Measurements from ENCODE around the gene METTL3. TPM values are rescaled to one million over a fixed set of nuclear protein-coding genes. Genes with fewer than 3 reads are reported as not detected.
"Not testable (repeated sequence)": the region's sequence is repeated elsewhere in the genome, so short reads cannot be mapped to it uniquely, and the experiment has no call there.

The METTL3 gene
- total RNA-seq, 6 experiments from 2014 or later = 14.7 to 26.7 (median 18.4) TPM

GRCh38 chr14:21556378-21557083, 45.4 kb upstream of the METTL3 start:
- intact Hi-C loops (cut with DNase I) = loop anchor here in 1 of 2 donors (10.0 kb wide), 1 partner anchor 62 kb away; no protein-coding TSS in a partner anchor

GRCh38 chr14:21553266-21553665, 42.1 kb upstream of the METTL3 start:
- peaks cover 0 to 5% (median 0%) of the 10 kb centered on the region in 4 donors for H3K4me1 ChIP-seq
- intact Hi-C loops (cut with DNase I) = loop anchor here in 1 of 2 donors (10.0 kb wide), 1 partner anchor 58 kb away; no protein-coding TSS in a partner anchor
- H3K4me3 ChIP-seq = no peak overlapping the region
- no peak for DNase-seq
- no peak overlapping the region for H3K27ac ChIP-seq
- no peaks in the 10 kb centered on the region for H3K9me3 ChIP-seq
- TF ChIP-seq CTCF (IDR thresholded peaks at IDR 0.05) = no peak
- no peak for TF ChIP-seq POLR2A (IDR thresholded peaks at IDR 0.05)
- H3K36me3 ChIP-seq = no peaks in the 10 kb centered on the region
- ATAC-seq = no peak
- 85% methylated on average over 3 of the region's 3 CpGs for WGBS (ENCODE audit: insufficient coverage, low coverage, low lambda C conversion rate, missing lambda C conversion rate)
- H3K27me3 ChIP-seq = no peaks in the 10 kb centered on the region

More at GRCh38 chr14:21556378-21557083, 45.4 kb upstream of the METTL3 start:
- H3K9me3 ChIP-seq = no peaks in the 10 kb centered on the region
- TF ChIP-seq CTCF (IDR thresholded peaks at IDR 0.05) (no peak), POLR2A (IDR thresholded peaks at IDR 0.05) (no peak)
- 60% methylated on average over 5 of the region's 5 CpGs for WGBS (ENCODE audit: insufficient coverage, low coverage, low lambda C conversion rate, missing lambda C conversion rate)
- no peaks in the 10 kb centered on the region for H3K27me3 ChIP-seq
- no peak overlapping the region for H3K4me3 ChIP-seq
- H3K36me3 ChIP-seq = no peaks in the 10 kb centered on the region
- H3K27ac ChIP-seq = no peak overlapping the region
- ATAC-seq (no peak), DNase-seq (no peak)
- H3K4me1 ChIP-seq = peaks cover 0 to 5% (median 0%) of the 10 kb centered on the region in 4 donors

- H3K4me1 ChIP-seq; H3K4me3 ChIP-seq; H3K27ac ChIP-seq; H3K36me3 ChIP-seq; DNase-seq; H3K9me3 ChIP-seq; H3K27me3 ChIP-seq; intact Hi-C loops (cut with DNase I); ATAC-seq: not testable (repeated sequence)
- WGBS (ENCODE audit: insufficient coverage, low coverage, low lambda C conversion rate, missing lambda C conversion rate) = 87% methylated on average over 6 of the region's 7 CpGs
Measured at GRCh38 chr14:21544588-21544987, 33.4 kb upstream of the METTL3 start.

- no peaks in the 10 kb centered on the region for H3K36me3 ChIP-seq
- no peak overlapping the region for H3K4me3 ChIP-seq
- no peaks in the 10 kb centered on the region for H3K9me3 ChIP-seq
- no peaks in the 10 kb centered on the region for H3K4me1 ChIP-seq
- TF ChIP-seq POLR2A (IDR thresholded peaks at IDR 0.05) (no peak), CTCF (IDR thresholded peaks at IDR 0.05) (no peak)
- no peak overlapping the region for H3K27ac ChIP-seq
- no peaks in the 10 kb centered on the region for H3K27me3 ChIP-seq
- intact Hi-C loops (cut with DNase I) = no loop called here
- 50% methylated on average over 5 of the region's 5 CpGs for WGBS (ENCODE audit: insufficient coverage, low coverage, low lambda C conversion rate, missing lambda C conversion rate)
- ATAC-seq (no peak), DNase-seq (no peak)
Measured at GRCh38 chr14:21543963-21544362, 32.8 kb upstream of the METTL3 start.

GRCh38 chr14:21543521-21543960, 32.4 kb upstream of the METTL3 start:
- Histone ChIP-seq H3K4me1 (no peaks in the 10 kb centered on the region), H3K36me3 (no peaks in the 10 kb centered on the region), H3K27me3 (no peaks in the 10 kb centered on the region), H3K9me3 (no peaks in the 10 kb centered on the region), H3K4me3 (no peak overlapping the region), H3K27ac (no peak overlapping the region)
- no peak for TF ChIP-seq POLR2A (IDR thresholded peaks at IDR 0.05)
- no peak for TF ChIP-seq CTCF (IDR thresholded peaks at IDR 0.05)
- ATAC-seq (no peak), DNase-seq (no peak)
- intact Hi-C loops (cut with DNase I) = no loop called here
- 42% methylated on average over 7 of the region's 7 CpGs for whole genome bisulfite sequencing (ENCODE audit: insufficient coverage, low coverage, low lambda C conversion rate, missing lambda C conversion rate)
